Measurements from ENCODE around the gene GNLY.

DNA sequence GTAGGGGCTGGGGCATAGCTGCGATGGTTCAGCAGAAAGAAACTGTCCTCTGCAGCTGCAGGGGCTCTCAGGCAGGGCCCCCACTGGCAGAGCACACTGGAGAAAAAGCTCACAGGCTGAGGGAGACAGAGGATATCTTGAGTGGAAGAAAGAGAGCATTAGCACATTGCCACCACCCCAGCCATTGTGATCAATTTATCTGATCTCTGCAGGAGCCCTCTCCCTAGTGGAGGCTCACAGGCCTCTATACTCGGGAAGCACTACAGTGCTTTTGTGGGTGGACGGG, 25.4 kb upstream of the GNLY start:
- no peak for TF ChIP-seq CTCF (IDR thresholded peaks at IDR 0.05)
- TF ChIP-seq POLR2A (IDR thresholded peaks at IDR 0.05): no peak

Measured in vagina (tissue), 2 donors.